ENCODE results near the gene MVB12B.

The MVB12B gene

DNA sequence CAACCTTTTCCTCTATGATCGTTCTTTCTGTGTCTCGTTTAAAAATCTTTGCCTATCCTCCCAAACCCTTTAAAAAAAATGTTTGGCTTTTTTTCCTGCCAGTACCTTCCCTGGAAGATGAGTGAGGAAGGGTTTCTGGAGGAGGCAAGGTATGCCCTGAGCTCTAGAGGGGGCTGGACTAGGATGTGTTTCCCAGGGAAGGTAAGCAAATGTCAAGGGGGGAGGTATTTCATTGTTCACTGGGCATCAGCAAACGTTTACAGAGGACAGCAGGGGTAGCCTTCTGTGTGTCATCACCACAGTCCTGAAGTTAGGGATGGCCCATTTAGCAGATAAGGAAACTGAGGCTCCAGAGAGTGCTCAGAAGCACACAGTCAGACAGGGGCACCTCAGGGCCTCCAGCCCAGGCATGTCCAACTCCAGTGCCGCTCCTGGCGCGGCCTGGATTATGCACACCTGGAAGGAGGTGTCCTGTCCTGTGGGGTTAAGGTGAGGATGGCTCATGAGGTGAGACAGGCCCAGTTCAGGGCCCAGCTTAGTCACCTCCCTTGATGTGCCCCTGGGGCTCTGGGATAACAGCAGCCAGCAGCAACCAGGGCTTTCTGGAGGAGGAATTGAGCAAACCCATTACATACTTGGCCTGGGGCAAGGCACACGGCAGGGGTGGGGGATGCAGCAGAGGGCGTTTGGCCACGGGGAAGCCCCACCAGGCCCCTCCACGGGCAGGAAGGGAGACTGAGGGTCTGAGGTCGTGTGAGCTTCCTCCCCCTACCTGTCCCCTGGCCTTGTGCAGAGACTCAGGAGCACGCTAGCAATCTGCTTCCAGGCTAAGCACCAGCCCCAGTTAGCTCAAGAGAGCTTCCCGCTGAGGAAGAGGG lies 186.8 kb downstream of the MVB12B start:
- ChIA-PET CTCF (interaction anchor here (0.6 to 8.1 kb wide), 3 partner anchors 13 to 45 kb away, joined by 5 to 60 read pairs (median 52); no protein-coding TSS in a partner anchor), POLR2A (ENCODE audit: low non-redundant PET) (no interaction called here)
- DNase-seq (ENCODE audit: low spot score): peak; percentile 86
- H3K27ac ChIP-seq: no peak overlapping the region
- TF ChIP-seq, protein P1, sequence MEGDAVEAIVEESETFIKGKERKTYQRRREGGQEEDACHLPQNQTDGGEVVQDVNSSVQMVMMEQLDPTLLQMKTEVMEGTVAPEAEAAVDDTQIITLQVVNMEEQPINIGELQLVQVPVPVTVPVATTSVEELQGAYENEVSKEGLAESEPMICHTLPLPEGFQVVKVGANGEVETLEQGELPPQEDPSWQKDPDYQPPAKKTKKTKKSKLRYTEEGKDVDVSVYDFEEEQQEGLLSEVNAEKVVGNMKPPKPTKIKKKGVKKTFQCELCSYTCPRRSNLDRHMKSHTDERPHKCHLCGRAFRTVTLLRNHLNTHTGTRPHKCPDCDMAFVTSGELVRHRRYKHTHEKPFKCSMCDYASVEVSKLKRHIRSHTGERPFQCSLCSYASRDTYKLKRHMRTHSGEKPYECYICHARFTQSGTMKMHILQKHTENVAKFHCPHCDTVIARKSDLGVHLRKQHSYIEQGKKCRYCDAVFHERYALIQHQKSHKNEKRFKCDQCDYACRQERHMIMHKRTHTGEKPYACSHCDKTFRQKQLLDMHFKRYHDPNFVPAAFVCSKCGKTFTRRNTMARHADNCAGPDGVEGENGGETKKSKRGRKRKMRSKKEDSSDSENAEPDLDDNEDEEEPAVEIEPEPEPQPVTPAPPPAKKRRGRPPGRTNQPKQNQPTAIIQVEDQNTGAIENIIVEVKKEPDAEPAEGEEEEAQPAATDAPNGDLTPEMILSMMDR (conservative IDR thresholded peaks at IDR 0.05; ENCODE audit: low read depth): no peak

DNA sequence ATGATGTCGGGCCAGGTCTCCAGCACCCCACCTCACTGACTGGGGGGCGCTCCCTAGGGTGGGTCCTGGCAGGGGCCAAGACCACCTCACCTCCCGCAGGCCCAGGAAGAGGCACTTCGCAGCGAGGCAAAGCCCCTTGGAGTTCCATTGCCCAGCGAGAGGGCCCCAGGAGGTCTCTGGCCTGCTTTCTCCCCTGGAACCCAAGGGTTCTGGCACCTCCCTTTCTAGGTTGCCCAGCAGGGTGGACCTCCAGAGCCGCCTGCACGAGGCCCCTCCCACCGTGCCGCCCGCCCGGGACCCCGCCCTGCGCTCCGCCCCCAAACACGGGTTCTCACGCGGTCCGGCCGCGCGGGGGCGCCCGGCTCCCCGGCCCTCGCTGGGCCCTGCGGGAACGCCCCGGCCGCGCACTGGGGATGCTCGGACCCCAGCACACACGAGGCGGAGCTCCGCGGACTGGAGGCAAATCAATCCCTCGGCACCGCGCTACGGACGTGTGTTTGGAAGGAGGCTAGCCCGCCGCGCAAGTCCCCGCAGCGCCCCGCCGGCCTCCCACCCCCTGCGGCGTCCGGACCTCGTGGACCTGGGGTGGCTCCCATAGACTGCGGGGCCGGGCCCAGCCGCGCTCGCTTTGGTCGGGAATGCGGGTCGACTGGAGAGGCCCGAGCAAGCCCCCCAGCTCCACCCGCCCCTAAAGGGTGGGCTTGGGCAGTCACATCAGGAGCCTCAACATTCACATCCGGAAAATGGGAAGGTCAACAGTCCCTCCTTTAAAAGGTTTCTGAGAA lies 187.6 kb downstream of the MVB12B start:
- ChIA-PET POLR2A (ENCODE audit: low non-redundant PET) (no interaction called here), CTCF (interaction anchor here (0.5 to 8.1 kb wide), 6 partner anchors 14 to 1451 kb away, joined by 3 to 60 read pairs (median 6); no protein-coding TSS in a partner anchor)
- no peak overlapping the region for H3K27ac ChIP-seq
- peak; percentile 69 for DNase-seq (ENCODE audit: low spot score)
- TF ChIP-seq, protein P1 (conservative IDR thresholded peaks at IDR 0.05; ENCODE audit: low read depth): peak; percentile 60; the same call in 1 of the 2 replicates

- ChIA-PET CTCF (interaction anchor here (0.6 to 8.1 kb wide), 5 partner anchors 15 to 1437 kb away, joined by 3 to 60 read pairs (median 6); no protein-coding TSS in a partner anchor), POLR2A (ENCODE audit: low non-redundant PET) (no interaction called here)
- TF ChIP-seq, protein P1 (conservative IDR thresholded peaks at IDR 0.05; ENCODE audit: low read depth): no peak
- H3K27ac ChIP-seq: no peak overlapping the region
- no peak for DNase-seq (ENCODE audit: low spot score)
Measured at GRCh38 chr9:126515001-126515872, 188.6 kb downstream of the MVB12B start.

DNA sequence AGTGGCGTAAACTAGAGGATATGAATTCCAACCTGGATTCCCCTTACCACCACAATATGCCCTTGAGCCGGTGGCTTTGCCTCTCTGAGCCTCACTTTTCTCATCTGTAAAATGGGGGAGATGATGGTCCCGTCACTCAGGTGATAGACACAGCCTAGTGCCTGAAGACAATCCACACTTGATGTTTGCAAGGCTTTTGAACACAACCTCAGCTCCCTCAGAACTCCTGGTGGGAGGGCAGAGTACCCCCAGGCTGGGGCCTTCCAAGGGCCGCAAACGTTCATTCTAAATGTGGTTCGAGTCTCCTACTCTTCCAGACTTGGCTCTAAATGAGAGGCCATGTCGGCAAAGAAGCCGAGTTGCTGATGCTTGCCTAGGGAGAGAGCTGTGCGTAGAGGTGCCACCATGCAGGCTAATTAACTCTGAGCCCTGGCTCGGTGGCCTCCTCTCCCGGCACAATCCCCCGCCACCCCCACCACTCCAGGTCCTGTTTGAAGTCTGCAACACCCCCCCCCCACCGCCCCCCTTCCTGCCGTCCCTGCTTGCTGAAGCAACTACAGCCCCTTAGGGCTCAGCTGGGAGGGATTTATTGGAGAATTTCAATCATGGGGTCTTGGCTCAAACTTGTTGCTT lies 189.4 kb downstream of the MVB12B start:
- no peak for DNase-seq (ENCODE audit: low spot score)
- POLR2A ChIA-PET (ENCODE audit: low non-redundant PET): no interaction called here
- CTCF ChIA-PET: interaction anchor here (0.6 to 8.1 kb wide), 5 partner anchors 10 to 1438 kb away, joined by 3 to 60 read pairs (median 6); no protein-coding TSS in a partner anchor
- TF ChIP-seq, protein P1 (conservative IDR thresholded peaks at IDR 0.05; ENCODE audit: low read depth): no peak
- H3K27ac ChIP-seq: no peak overlapping the region

DNA sequence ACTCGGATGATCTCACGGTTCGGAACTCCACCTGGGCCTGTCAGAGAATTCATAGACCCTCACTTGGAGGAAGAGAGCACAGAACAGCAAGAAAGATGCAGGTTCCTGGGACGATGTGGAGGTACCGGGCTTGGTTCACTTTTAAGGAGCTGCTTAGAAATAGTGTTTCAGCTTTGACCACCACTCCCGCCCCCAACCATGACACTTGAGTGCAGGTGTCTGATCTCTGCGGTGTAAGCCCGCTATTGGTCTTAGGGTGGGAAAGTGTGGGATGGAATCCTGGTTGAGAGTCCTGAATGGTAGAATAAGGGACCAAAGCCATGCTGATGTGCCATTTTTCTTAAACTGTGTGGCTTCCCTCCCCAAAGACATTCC lies 189.9 kb downstream of the MVB12B start:
- TF ChIP-seq, protein P1 (conservative IDR thresholded peaks at IDR 0.05; ENCODE audit: low read depth): no peak
- CTCF ChIA-PET: interaction anchor here (0.6 to 8.1 kb wide), 4 partner anchors 10 to 42 kb away, joined by 3 to 60 read pairs (median 28); no protein-coding TSS in a partner anchor
- H3K27ac ChIP-seq: peak overlapping the region; percentile 70
- peak; percentile 28 for DNase-seq (ENCODE audit: low spot score)
- POLR2A ChIA-PET (ENCODE audit: low non-redundant PET): no interaction called here

Measured in RWPE1 (cell line).